ENCODE results near the gene CGB2. TPM values are rescaled to one million over a fixed set of nuclear protein-coding genes. Genes with fewer than 3 reads are reported as not detected.
A peak's percentile ranks its signal among the peaks of the same experiment; 100 is the strongest.

The CGB2 gene
- total and polyA plus RNA-seq, 9 of the 15 experiments (the other 6 are each of a cell fraction or from before 2014, with no cell fraction given) = 0.22 TPM; not detected in 8

DNA sequence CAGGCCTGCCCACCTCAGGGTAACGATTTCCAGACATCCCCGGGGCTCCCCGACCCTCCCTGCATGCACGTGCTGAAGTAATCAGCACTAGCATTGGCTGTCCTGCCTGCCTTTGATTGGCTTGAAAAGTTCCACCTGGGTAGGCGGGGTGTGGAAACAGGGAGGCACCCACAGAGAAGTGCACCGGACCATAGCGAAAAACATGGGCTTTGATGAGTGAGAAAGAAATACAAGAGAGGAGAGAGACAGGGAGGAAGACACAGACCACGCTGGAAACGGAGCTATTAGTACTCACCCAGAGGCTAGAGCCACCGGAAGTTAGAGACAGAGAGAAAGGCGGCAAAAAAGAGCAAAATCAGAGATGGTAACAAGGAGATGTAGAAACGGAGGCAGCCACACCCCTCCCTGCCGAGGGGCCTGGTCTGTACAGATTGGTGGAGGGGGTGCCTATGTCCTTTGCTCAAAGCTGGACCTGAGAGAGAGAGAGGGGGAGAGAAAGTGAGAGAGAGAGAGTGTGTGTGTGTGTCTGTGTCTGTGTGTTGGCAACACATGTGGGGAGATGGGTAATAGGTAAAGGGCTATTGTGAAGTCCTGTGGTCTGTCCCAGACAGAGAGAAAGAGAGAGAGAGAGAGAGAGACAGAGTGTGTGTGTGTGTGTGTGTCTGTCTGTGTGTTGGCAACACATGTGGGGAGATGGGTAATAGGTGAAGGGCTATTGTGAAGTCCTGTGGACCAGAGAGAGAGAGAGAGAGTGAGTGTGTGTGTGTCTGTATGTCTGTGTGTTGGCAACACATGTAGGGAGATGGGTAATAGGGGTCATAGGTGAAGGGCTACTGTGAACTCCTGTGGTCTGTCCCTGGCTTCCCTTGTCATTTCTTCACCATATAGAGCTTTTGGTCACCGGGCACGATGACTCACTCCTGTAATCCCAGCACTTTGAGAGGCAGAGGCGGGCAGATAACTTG, 10.5 kb upstream of the CGB2 start (continued):
- TF ChIP-seq NR2F6 (CRISPR knock-in tag; IDR thresholded peaks at IDR 0.05) (no peak), ZBTB1 (CRISPR knock-in tag; IDR thresholded peaks at IDR 0.05; ENCODE audit: borderline replicate concordance, low read depth) (no peak), ZZZ3 (IDR thresholded peaks at IDR 0.05) (no peak), SMARCA4 (IDR thresholded peaks at IDR 0.05) (no peak), MCM2 (IDR thresholded peaks at IDR 0.05; ENCODE audit: low read depth) (no peak), SOX6 (IDR thresholded peaks at IDR 0.05) (no peak), SUPT5H (IDR thresholded peaks at IDR 0.05) (0 out of 2 replicates have a peak, but pooled peaks have one; percentile 34), ARID1B (IDR thresholded peaks at IDR 0.05) (peak; percentile 34), L3MBTL2 (IDR thresholded peaks at IDR 0.05) (no peak), POLR3A (IDR thresholded peaks at IDR 0.05; ENCODE audit: borderline replicate concordance, extremely low read depth, insufficient read depth, insufficient read length) (no peak), SMAD1 (IDR thresholded peaks at IDR 0.05; ENCODE audit: low read depth, low read length, partially characterized antibody) (no peak), ZNF57 (CRISPR knock-in tag; IDR thresholded peaks at IDR 0.05) (no peak), ZNF408 (CRISPR knock-in tag; IDR thresholded peaks at IDR 0.05; ENCODE audit: low read depth) (no peak), ZNF707 (CRISPR knock-in tag; conservative IDR thresholded peaks at IDR 0.05) (no peak), EP400 (IDR thresholded peaks at IDR 0.05) (no peak), HDAC6 (IDR thresholded peaks at IDR 0.05; ENCODE audit: low read depth, low read length) (no peak), SMC3 (conservative IDR thresholded peaks at IDR 0.05; ENCODE audit: insufficient read depth, low read depth, low read length) (no peak), KDM2B (CRISPR knock-in tag; IDR thresholded peaks at IDR 0.05) (no peak), SMARCE1 (IDR thresholded peaks at IDR 0.05) (no peak)
- TF ChIP-seq, protein P1, sequence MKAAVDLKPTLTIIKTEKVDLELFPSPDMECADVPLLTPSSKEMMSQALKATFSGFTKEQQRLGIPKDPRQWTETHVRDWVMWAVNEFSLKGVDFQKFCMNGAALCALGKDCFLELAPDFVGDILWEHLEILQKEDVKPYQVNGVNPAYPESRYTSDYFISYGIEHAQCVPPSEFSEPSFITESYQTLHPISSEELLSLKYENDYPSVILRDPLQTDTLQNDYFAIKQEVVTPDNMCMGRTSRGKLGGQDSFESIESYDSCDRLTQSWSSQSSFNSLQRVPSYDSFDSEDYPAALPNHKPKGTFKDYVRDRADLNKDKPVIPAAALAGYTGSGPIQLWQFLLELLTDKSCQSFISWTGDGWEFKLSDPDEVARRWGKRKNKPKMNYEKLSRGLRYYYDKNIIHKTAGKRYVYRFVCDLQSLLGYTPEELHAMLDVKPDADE (conservative IDR thresholded peaks at IDR 0.05; ENCODE audit: control insufficient read depth, low read depth, low read length) = no peak
- TF ChIP-seq, protein P2, sequence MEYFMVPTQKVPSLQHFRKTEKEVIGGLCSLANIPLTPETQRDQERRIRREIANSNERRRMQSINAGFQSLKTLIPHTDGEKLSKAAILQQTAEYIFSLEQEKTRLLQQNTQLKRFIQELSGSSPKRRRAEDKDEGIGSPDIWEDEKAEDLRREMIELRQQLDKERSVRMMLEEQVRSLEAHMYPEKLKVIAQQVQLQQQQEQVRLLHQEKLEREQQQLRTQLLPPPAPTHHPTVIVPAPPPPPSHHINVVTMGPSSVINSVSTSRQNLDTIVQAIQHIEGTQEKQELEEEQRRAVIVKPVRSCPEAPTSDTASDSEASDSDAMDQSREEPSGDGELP (CRISPR knock-in tag; IDR thresholded peaks at IDR 0.05; ENCODE audit: borderline replicate concordance) = no peak
- TF ChIP-seq, protein P3, sequence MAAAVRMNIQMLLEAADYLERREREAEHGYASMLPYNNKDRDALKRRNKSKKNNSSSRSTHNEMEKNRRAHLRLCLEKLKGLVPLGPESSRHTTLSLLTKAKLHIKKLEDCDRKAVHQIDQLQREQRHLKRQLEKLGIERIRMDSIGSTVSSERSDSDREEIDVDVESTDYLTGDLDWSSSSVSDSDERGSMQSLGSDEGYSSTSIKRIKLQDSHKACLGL (CRISPR knock-in tag; IDR thresholded peaks at IDR 0.05; ENCODE audit: borderline replicate concordance, poor library complexity, severe bottlenecking) = no peak
- TF ChIP-seq, protein P4, sequence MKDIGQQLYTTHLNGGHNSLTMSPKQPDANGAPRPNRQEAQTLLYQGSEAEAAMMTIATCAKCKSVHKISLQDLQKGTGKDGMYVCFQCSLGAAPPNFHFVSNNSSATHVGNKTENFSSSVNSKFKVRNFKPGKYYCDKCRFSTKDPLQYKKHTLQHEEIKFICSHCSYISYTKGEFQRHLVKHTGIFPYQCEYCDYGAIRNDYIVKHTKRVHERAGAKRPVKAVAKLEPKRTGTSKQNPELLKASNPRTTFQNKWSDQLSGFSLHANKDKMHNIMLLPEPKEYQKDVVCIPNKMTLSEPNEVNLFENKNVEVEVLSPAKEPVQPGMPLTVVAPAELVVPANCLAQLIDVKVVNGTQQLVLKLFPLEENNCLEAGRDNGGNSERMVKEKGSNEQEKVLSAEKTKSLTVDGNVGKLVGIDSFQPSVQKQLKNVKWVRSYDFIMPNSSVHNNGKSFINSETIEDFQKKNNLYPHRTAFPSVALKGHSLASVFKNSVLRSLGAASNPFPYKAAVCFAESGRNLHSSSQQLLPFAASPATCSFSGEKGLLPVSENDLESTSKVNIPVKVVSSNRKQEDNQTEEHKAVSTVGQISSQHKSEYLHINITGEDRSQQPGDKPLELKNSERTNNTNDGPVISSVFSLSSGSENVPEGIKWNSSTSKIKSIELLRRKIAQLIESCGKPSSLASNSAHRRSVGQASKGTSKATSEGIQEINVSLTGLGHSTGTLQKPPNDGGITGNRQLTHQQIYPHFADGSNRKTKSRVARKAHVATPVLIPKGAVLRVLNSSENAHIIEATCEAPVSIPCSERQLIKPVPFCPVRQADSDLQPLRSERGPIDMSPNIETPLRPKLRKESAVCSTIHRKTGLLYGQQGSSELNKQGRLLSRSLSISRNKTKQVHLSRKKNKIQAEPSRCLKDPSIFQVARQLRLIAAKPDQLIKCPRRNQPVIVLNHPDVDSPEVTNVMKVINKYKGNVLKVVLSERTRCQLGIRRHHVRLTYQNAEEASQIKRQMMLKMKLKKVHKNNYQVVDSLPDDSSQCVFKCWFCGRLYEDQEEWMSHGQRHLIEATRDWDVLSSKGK (CRISPR knock-in tag; IDR thresholded peaks at IDR 0.05) = no peak

Data from K562 (cell line).